Bronchus fibroblast of lung (primary cell): ENCODE results near the gene NAA80. TPM values are rescaled to one million over a fixed set of nuclear protein-coding genes. Genes with fewer than 3 reads are reported as not detected.

ENCODE experiments used
- total RNA-seq: library from RNA; depleted of rRNA; stranded (reverse); fragments of >200 nt; gene quantifications from 2 replicates; pipeline ENCODE4 v1.2.3, GENCODE V29; 2015

Gene NAA80, protein sequence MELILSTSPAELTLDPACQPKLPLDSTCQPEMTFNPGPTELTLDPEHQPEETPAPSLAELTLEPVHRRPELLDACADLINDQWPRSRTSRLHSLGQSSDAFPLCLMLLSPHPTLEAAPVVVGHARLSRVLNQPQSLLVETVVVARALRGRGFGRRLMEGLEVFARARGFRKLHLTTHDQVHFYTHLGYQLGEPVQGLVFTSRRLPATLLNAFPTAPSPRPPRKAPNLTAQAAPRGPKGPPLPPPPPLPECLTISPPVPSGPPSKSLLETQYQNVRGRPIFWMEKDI
- 21.7 and 23.7 TPM in 2 replicates for total RNA-seq

DNA sequence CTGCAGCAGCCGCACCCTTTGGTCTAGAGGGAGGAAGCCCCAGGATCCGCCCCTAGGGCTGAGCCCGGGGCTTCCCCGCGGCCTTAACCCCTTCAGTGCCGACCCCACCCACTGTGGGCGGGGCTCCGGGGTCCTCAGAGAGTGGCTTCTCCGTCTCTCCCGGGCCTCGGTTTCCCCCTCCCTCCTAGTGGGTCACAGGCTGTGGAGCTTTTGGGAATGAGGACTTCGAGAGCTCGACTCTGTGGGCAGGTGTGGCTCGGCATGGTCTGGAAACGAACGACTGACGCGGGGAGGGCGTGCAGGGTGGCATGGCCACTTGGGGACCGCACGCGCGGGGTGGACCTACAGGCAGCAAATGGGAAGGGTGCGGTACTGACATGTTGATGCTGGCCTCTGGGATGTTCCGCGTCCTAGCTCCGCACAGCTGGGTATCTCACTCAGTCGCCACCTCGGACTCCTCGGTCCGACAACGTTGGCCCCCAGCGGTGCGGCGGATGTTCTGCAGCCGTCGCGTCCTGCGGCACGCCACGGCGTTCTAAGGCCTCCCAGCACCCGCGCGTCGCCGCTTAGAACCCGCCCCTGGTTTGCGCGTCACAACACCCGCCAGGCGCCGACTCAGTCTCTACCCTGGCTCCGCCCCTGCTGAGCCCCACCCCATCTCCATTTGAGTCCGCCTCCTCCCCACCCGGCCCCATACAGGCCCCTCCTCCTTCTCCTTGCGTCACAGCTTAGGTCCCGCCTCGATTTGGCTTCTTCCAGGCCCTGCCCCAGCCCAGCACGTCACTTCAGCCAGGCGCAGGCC is at the start of gene NAA80, which contains the start of gene HYAL3:
NAA80 (minus strand) TSS at position 570 of the 802 bp plus-strand sequence. CDS start 1,942 bp downstream, outside the sequence.
HYAL3 (minus strand) TSS at position 570 of the 802 bp plus-strand sequence. CDS start 3,803 bp downstream, outside the sequence.

DNA sequence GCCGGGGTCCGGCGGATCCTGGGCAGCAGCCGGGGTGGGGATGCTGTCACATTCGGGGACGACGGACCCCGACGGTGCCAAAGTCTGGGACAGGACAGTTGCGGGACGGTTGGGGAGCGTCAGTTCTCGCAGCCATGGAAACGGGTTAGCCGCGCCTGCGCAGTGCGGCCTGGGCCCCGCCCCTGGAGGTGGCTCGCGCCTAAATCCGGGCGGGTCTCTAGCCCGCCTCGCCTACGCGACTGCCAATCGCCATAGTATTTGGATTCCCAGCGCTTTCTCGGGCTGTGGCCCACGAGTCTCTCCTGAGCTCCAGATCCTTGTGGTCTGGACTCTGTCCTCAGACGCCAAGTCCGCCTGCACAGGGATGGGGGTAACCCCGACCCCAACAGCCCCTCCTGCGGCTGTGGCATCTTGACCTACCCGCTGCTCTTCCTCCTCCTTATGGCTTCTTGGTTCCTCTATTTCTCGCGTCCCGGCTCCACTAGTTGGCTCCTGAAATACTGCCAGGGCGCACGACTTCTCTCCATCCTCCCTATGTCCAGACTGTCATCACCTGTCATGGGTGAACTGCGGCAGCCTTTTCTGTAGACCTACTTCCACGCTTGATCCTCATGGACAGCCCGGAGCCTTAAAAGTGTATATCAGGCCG is 46.5 kb upstream of the NAA80 start, which contains the start of gene ZMYND10:
ZMYND10 (minus strand) TSS at position 147 of the 649 bp plus-strand sequence. CDS start 153 bp downstream, outside the sequence.

DNA sequence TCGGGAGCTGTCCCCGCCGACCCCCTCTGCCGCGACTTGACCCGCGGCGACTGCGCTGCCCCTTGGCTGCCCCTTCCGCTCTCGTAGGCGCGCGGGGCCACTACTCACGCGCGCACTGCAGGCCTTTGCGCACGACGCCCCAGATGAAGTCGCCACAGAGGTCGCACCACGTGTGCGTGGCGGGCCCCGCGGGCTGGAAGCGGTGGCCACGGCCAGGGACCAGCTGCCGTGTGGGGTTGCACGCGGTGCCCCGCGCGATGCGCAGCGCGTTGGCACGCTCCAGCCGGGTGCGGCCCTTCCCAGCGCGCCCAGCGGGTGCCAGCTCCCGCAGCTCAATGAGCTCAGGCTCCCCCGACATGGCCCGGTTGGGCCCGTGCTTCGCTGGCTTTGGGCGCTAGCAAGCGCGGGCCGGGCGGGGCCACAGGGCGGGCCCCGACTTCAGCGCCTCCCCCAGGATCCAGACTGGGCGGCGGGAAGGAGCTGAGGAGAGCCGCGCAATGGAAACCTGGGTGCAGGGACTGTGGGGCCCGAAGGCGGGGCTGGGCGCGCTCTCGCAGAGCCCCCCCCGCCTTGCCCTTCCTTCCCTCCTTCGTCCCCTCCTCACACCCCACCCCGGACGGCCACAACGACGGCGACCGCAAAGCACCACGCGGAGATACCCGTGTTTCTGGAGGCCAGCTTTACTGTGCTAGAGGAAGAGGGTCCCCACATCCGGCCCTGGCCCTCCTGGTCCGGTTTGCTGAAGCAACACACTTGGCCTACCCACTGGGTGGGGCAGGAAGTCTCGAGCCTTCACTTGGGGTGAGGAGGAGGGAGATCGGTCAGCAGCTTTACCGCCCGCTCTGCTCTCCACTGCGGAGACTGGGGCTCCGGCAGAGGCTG is 41.5 kb upstream of the NAA80 start, which contains the start of gene RASSF1:
RASSF1 (minus strand) TSS at position 389 of the 882 bp plus-strand sequence; CDS start at position 358, 31 bp downstream.

DNA sequence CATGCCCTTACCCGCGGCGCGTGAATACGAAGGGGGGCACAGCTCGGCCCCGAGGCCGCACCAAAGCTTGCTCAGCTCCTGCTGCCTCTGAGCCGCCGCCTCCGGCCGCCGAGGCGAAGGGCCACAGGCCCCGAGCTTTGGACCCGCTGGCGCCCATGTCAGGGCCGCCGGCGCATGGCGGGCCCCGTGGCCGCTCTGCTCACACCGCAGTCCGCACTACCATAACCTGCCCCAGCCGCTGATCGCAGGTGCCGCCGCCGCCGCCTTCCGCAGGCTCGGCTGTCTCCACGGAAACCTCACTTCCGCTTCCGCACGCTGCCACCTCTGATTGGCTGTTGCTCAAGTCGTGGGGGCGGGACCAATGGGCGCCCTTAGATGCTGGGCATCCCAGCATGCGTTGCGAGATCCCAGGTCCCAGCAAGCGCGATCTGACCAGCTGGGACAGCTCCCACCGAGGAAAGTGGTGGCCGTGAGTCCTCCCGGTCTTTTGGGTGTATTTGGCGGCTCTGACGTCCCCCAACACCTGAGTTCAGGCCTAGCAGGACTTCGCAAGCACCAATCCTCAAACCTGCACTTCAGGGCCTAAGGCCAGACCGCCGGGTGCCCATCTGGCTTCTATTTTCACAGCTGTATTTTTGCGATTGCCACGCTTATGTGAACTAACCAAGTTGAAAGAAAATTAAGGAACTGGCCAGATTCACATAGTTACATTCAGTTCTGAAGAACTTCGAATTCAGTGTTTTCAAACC is 28.9 kb upstream of the NAA80 start, which contains the start of gene TUSC2:
TUSC2 (minus strand) TSS at position 281 of the 749 bp plus-strand sequence; CDS start at position 157, 124 bp downstream.

DNA sequence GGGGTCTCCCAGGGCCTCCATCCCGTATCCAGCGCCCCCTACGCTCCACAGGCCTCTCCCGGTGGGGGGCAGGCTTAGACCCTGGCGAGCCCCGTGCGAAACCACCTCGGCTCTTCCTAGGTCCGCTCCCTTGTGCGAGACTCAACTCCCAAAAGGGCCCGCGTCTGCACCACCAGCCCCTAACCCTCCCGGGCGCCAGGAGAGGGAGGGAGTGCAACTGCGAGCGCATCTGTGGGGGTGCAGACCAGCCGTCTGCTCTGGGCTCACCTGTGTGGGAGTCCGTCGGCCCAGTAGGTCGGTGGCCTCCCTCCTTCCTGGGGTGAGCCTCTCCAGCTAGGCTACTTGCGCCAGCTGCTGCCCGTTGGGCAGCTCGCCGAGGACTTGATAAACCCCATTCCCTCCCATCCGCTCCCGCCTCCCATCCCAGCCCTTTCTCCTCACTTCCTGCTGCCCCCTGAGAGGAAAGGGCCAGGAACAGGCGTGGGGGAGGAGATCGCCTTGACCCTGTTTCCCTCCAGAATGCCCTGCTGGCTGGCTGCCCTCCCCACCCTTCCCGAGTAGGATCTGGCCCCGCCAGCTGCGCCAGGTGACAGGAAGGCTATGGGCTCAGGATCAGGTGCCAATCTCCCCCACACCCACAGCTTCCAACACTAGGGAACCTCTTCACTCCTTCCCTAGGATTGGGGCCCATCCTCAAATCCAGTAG is 23.3 kb upstream of the NAA80 start, which contains the start of gene HYAL2:
HYAL2 (minus strand) TSS at position 360 of the 706 bp plus-strand sequence. CDS start 2,256 bp downstream, outside the sequence.

DNA sequence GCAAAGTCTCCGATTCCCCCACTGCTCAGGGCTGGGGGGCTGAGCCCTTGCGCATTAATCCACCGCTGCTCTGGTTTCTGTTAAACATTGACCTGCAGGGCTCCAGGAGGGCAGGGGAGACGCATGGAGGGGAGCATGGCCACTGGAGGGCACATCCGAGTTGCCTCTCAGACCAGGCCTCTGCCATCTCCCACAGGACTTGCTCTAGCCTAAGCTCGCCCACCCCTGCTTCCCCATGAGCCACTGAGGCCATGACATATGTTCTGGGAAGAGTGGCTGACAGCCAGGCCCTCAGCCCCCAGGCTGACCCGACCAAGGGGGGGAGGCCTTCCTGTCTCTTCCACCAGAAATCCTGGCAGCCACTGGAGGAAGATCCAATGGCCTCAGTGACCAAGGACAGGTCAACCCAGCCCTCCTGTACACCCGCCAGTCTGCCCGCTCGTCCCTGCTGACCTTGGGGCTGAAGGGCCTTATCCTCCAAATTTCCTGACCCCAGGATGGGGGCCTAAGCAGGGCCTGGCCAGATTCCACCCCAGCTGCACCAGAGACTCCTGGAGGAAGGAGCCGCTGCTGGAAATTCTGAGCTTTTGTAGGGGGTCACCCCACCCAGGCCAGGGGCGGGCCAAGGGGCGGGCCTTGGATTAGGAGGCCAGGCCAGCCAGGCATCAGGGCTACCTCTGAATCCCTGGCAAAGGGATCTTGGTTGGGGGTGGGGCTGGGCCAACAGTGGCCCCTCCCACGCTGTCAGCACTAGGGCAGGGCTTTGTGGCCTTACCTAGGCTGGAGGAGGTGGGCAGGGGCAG is 4.0 kb upstream of the NAA80 start, which contains the start of gene HYAL1:
HYAL1 (minus strand) TSS at position 562 of the 803 bp plus-strand sequence. CDS start 618 bp downstream, outside the sequence.

DNA sequence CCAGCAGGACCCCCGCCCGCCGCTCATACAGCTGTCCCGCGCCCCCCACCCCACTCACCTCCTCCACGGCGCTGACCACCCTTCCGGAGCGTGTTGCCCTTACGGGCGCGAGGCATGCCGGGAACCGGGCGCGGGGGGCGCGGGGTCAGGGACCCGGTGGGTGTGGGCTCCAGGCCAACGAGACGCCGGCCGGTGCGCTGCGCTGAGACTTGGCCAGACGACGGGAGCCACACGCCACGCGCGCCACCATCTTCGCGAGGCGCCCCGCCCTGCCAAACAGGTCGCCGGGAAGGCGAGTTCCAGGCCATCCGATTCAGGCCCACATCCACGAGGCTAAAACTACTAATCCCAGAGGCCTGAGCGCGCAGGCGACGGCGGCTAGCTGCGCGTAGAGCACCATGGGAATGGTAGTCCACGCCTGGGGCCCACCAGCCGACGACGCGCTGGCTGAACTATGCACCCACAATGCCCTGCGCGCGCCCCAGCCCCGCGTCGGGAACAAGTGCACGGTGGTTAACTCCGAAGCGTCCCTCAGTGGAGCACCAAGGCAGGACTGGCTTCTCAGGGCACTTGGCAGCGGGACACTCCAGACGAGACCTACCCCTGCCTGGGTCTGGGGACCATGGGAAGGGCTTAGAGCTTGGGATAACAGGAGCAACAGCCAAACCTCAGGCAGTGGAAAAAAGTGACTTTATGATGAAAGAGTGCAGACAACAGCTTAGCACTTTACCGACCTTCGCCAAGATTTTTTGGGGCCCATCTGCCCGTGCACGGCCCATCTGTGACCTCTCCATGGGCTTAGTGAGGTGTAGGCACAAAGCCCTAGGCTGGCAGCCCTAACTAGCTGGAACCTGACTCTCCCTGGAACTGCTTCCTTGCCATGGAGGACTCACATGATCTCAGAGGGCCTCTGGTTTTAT is 6.8 kb downstream of the NAA80 start, which contains the start of gene IFRD2:
IFRD2 (minus strand) TSS at position 271 of the 920 bp plus-strand sequence; CDS start at position 116, 155 bp downstream.

DNA sequence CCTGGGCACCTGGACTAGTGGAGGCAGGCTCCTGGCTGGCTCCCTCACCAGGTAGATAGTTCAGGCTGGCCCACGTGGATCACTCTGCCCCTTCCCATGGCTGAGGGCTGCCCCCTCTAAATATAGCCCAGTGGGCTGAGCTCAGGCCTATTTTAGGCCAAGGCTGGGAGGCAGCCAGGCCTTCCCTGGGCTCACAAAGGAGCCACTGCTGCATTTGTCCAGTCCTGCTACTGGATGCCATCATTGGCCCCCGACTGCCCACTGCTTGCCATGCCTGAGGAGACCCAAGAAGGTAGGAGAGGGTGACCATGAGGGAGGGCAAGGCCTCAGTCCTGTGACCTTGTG is 20.4 kb downstream of the NAA80 start, which contains the start of gene LSMEM2:
LSMEM2 (plus strand) TSS at position 208 of the 345 bp plus-strand sequence; CDS start at position 235, 27 bp downstream.

DNA sequence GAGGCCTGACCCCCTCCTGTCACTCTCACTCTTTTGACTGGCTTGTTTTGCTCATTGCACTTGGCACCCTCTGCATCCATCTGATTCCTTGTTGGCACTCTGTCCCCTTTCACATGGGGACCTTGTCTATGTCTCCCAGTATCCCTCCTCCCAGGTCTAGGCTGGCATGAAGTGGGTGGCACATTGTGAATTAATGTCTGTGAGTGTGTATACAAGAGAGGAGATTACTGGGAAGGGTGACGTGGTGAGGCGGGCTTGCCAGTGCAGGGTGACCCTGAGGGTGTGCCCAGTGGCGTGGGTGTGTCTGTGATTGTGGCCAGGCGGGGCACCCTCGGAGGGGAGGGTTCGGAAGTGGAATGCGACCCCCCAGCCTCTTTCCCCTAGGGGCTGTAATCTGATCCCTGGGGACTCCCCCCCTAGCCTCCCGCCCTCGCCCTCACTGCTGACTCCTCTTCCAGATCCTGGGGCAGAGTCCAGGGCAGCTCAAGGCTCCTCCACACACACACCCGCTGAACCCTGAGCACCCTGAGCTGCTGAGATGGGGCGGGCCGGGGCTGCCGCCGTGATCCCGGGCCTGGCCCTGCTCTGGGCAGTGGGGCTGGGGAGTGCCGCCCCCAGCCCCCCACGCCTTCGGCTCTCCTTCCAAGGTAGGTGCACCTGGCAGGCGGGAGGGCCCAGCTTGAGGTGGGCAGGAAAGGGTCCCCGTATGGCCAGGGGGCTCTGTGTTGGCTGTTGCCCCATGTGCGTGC is 30.3 kb downstream of the NAA80 start, which contains the start of gene SEMA3B:
SEMA3B (plus strand) TSS at position 445 of the 749 bp plus-strand sequence; CDS start at position 539, 94 bp downstream.

Other genes starting within 250 kb of the NAA80 start
- gene RBM5, start 210.5 kb downstream of the NAA80 start, total RNA-seq = 46.5 and 58.2 TPM in 2 replicates
- gene SEMA3F, start 144.1 kb downstream of the NAA80 start, total RNA-seq = 40.2 and 41.5 TPM in 2 replicates
- gene GNAT1, start 107.8 kb downstream of the NAA80 start, total RNA-seq = not detected in 2 replicates
- 0.30 TPM in 1 of 2 replicates, not detected in the other for gene SLC38A3, start 94.1 kb downstream of the NAA80 start, total RNA-seq
- gene GNAI2, start 63.2 kb downstream of the NAA80 start, total RNA-seq = 314 and 324 TPM in 2 replicates
- 14.3 and 15.3 TPM in 2 replicates for gene SEMA3B, start 30.3 kb downstream of the NAA80 start, total RNA-seq
- not detected in 2 replicates for gene LSMEM2, start 20.3 kb downstream of the NAA80 start, total RNA-seq
- gene IFRD2, start 7.0 kb downstream of the NAA80 start, total RNA-seq = 95.1 and 101 TPM in 2 replicates
- 3.9 and 4.8 TPM in 2 replicates for gene HYAL3, start within 50 bp of the NAA80 start, total RNA-seq
- 3.1 and 3.4 TPM in 2 replicates for gene HYAL1, start 4.2 kb upstream of the NAA80 start, total RNA-seq
- 82.4 and 84.6 TPM in 2 replicates for gene HYAL2, start 23.3 kb upstream of the NAA80 start, total RNA-seq
- gene TUSC2, start 28.8 kb upstream of the NAA80 start, total RNA-seq = 27.6 and 39.3 TPM in 2 replicates
- 36.3 and 38.7 TPM in 2 replicates for gene RASSF1, start 41.4 kb upstream of the NAA80 start, total RNA-seq
- gene ZMYND10, start 46.3 kb upstream of the NAA80 start, total RNA-seq = 0.34 and 1.3 TPM in 2 replicates
- 25.1 and 27.9 TPM in 2 replicates for gene NPRL2, start 51.4 kb upstream of the NAA80 start, total RNA-seq
- 30.3 and 31.9 TPM in 2 replicates for gene CYB561D2, start 51.5 kb upstream of the NAA80 start, total RNA-seq
- 52.5 and 56.2 TPM in 2 replicates for gene TMEM115, start 60.1 kb upstream of the NAA80 start, total RNA-seq
- gene CACNA2D2, start 204.2 kb upstream of the NAA80 start, total RNA-seq = 0.15 and 0.17 TPM in 2 replicates